Measurements from ENCODE around the gene INAFM2. TPM values are rescaled to one million over a fixed set of nuclear protein-coding genes. Genes with fewer than 3 reads are reported as not detected.
A peak's percentile ranks its signal among the peaks of the same experiment; 100 is the strongest.

The INAFM2 gene
- total RNA-seq, 2 experiments from 2014 or later = 8.8 to 9.4 TPM

DNA sequence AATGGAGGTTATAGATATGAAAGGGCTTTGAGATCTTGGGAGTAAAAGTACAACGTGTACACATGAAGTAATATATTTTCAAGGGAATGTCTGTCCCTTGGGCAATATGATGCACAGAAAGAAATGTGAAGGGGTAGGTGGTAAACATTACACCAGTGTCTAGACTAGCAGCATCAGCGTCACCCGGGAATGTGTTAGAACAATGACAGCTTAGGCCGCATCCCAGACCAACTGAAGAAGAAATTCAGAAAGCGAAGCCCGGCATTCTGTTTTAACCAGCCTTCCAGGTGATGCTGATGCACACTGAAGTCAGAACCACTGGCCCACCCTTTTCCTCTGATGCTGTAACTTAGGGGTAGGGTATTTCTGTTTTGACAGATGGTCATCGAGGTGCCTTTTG lies 6.3 kb downstream of the INAFM2 start:
- Mint-ChIP-seq H3K4me3 (no peak overlapping the region), H3K27ac (no peak overlapping the region), H3K27me3 (peaks cover 4% of the 10 kb centered on the region), H3K36me3 (peaks cover 7% of the 10 kb centered on the region), H3K4me1 (peaks cover 33% of the 10 kb centered on the region), H3K9me3 (no peaks in the 10 kb centered on the region)
- POLR2A ChIA-PET = no interaction called here
- no peak for DNase-seq
- no peak for ATAC-seq (ENCODE audit: low read depth)

DNA sequence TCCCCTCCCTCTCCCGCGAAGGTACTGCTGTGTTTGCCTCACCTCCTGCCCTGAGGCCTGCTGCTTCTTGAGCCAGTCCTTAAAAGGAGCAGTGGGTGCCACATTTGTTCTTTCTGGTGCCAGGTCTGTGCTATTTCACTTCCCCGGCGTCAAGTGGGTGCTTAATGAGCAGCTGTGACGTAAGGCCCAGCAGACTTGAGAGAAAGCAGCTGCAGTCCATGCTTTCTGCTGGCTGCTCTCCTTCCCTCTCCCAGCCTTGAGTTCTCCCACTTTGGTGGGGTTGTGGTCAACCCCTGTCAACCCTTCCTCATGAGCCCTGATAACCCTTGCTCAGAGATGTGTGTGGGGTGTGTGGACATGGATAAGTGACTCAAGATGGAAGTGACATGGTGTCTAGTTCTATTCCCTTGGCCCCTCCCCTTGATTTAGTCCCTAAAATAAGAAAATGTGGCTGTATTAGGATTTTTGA lies 6.9 kb downstream of the INAFM2 start:
- ATAC-seq (ENCODE audit: low read depth) (no peak), DNase-seq (no peak)
- Mint-ChIP-seq H3K27me3 (no peaks in the 10 kb centered on the region), H3K27ac (no peak overlapping the region), H3K36me3 (peaks cover 7% of the 10 kb centered on the region), H3K9me3 (no peaks in the 10 kb centered on the region), H3K4me3 (no peak overlapping the region), H3K4me1 (peaks cover 28% of the 10 kb centered on the region)
- POLR2A ChIA-PET = no interaction called here

DNA sequence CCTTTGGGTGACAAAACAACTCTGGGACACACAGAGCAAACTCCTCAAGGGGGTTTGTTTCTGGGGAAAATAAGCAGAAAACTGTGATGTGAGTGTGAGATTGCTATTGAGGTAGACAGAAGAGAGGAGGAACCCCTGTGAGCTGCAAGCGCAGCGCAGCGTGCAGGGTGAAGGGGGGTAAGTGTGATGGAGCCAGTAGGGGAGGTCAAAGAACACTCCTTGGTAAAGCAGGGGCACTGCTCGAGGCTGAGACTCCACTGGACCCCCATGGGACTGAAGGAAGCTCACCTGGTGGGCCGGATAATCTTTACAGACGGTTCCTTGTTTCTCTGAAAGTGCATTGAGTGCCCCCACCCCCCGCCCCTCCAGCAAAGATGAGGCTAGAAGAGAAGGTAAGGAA lies 7.5 kb downstream of the INAFM2 start:
- DNase-seq = no peak
- Mint-ChIP-seq H3K4me1 (peaks cover 23% of the 10 kb centered on the region), H3K4me3 (no peak overlapping the region), H3K9me3 (no peaks in the 10 kb centered on the region), H3K27ac (no peak overlapping the region), H3K36me3 (peaks cover 3% of the 10 kb centered on the region), H3K27me3 (no peaks in the 10 kb centered on the region)
- ATAC-seq (ENCODE audit: low read depth) = no peak
- POLR2A ChIA-PET = no interaction called here

DNA sequence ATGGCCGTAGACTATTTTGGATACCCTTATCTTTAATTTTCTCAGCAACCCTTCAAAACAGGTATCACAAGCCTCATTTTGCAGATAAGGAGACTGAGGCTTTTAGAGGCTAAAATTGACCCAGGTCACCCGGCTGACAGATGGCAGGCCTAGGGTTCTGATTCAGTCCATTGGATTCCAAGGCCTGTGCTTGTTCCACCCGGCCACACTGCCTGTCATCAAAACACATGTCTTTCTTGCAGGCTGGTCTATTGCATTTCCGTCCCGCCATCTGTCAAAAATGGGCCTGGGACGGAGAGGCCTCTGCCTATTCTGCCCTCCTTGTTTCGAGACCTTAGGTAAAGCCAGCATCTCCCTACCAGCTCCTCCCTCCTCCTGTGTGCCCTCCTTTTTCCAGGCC lies 8.1 kb downstream of the INAFM2 start:
- H3K9me3 Mint-ChIP-seq = no peaks in the 10 kb centered on the region
- ATAC-seq (ENCODE audit: low read depth) (no peak), DNase-seq (no peak)
- H3K27me3 Mint-ChIP-seq = no peaks in the 10 kb centered on the region
- peaks cover 22% of the 10 kb centered on the region for H3K4me1 Mint-ChIP-seq
- peaks cover 1% of the 10 kb centered on the region for H3K36me3 Mint-ChIP-seq
- H3K27ac Mint-ChIP-seq = no peak overlapping the region
- H3K4me3 Mint-ChIP-seq = no peak overlapping the region
- POLR2A ChIA-PET = no interaction called here

DNA sequence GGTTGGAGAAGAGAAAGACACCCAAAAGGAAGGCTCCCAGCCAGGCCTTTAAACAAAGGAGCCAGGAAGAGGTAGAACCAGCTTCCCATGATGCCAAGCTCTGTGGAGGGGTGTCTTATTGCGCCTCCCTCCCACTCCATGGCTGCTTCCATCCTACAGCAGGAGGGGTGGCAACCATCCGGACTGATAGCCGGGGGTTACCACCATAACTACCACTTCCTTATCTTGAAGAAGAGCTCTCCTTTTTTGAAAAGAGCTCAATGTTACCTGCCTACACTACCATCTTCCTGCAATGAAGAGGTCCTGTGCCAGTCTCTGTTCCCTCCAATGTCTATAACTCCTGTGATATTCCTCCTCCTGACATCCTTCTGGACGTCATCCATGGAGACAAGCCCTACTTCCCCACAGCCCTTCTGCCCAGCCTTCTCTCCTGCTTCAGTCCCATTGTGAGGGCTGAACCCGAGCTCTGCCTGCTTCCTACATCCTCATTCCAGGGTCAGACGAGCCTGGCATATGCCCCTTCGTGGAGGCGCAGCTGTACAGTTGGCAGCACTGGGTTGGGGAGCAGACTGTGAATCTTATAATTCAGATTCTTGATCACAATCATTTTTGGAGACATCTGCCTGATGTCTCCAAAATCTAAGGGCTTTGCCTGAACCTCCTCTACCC lies 8.8 kb downstream of the INAFM2 start:
- POLR2A ChIA-PET = interaction anchor here (0.6 kb wide), 1 partner anchor 77 kb away, joined by 3 read pairs; no protein-coding TSS in a partner anchor
- Mint-ChIP-seq H3K36me3 (no peaks in the 10 kb centered on the region), H3K9me3 (no peaks in the 10 kb centered on the region), H3K27ac (no peak overlapping the region), H3K4me1 (peaks cover 21% of the 10 kb centered on the region), H3K27me3 (no peaks in the 10 kb centered on the region), H3K4me3 (no peak overlapping the region)
- ATAC-seq (ENCODE audit: low read depth) = no peak
- DNase-seq = no peak

DNA sequence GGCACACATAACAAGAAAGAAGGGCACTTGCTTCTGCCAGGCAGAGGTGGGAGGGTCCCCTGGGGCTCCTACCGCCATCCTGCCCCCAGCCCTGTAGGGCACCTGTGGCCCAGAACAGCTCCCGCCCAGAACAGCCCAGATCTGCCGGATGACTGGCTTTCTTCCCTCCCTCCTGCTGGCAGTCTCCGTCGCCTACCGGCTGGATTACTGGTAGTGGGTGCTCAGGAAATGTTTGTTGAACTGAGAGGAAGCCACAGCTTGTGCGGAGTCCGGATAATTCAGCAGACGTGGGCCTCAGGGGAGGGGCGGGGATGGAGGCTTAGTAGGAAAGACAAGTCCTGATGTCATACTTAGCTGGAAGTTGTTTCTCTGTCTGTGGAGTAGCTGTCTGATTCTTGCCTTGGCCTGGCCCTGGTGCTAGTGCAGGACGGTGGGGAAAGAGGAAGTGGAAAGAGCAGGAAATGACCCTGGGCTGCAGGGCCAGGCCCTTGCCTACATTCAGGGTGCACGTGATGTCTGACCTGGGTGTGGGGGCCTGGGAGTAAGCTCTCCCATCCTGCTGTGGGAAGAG lies 10.5 kb downstream of the INAFM2 start:
- Mint-ChIP-seq H3K27ac (peak overlapping the region; percentile 57), H3K4me1 (peaks cover 19% of the 10 kb centered on the region), H3K36me3 (no peaks in the 10 kb centered on the region), H3K9me3 (no peaks in the 10 kb centered on the region), H3K27me3 (no peaks in the 10 kb centered on the region), H3K4me3 (peak overlapping the region; percentile 55)
- POLR2A ChIA-PET = interaction anchor here (1.1 to 1.7 kb wide), 3 partner anchors 9 to 26 kb away, joined by 3 to 5 read pairs (median 4); partner anchors contain the start of gene PLCB2
- ATAC-seq (ENCODE audit: low read depth) (peak; percentile 32), DNase-seq (peak; percentile 41)

DNA sequence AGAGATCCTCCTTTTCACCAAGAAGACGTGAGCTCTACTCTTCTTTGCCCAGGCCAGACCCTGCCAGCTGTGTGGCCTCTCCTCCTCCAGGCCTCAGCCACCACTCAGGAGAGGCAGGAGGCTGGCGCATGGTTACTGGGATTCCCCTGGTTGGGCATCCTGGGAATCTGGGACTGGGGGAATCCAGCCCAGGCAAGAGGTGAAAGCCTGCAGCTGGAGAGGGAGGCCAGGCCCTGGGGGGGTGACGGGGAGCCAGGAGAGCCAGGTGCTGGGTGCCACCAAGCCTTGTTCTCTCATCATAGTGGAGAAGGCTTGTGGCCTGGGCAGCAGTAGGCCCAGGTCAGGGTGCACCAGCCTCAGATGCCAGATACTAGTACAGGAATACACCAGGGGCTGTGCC lies 11.0 kb downstream of the INAFM2 start:
- ATAC-seq (ENCODE audit: low read depth) = no peak
- Mint-ChIP-seq H3K27ac (peak overlapping the region; percentile 57), H3K27me3 (no peaks in the 10 kb centered on the region), H3K9me3 (no peaks in the 10 kb centered on the region), H3K4me1 (peaks cover 19% of the 10 kb centered on the region), H3K4me3 (peak overlapping the region; percentile 55), H3K36me3 (no peaks in the 10 kb centered on the region)
- no peak for DNase-seq
- POLR2A ChIA-PET = interaction anchor here (1.1 to 1.7 kb wide), 4 partner anchors 8 to 26 kb away, joined by 3 to 5 read pairs (median 4); partner anchors contain the start of gene PLCB2

DNA sequence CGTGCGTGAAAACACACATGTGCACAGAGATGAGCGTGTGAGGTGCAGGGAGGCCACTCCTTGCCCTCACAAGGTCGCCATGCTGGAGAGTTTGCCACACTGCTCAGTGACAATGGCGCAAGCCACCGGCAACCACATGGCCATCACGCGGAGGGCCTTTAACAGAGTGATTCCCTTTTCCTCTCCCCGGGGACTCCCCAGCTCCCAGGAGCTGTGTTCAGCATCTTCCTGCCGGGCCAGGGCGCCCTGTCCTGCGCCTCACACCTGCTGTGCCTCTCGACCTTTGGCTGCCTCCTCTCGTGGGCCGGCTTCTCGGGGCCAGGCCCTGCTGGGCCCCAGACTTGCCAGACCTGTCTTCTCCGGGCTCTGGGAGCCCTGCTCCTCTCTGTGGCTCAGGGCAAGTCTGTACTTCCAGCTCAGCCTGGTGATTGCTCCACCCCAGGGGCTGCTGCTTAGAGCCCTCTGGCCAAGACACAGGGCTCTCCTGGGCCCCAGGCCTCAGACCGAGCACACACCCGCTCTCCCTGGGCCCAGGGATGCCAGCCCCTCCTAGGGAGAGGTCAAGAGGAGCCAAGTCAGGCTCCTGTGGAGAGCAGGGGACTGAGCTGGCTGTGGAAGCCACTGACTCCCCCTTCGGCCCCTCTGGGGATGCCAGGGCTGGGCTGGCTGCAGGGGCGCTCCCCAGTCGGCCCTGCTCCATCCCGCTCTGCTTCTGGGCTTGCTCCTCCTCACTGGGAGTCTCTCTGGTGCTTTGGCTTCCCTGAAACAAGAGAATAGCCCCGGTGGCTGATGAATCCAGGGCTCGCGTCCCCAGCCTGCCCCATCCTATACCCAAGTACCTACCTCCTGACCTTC lies 11.7 kb downstream of the INAFM2 start:
- DNase-seq = no peak
- Mint-ChIP-seq H3K27ac (peak overlapping the region; percentile 42), H3K27me3 (no peaks in the 10 kb centered on the region), H3K4me1 (peaks cover 19% of the 10 kb centered on the region), H3K4me3 (no peak overlapping the region), H3K9me3 (no peaks in the 10 kb centered on the region), H3K36me3 (no peaks in the 10 kb centered on the region)
- ATAC-seq (ENCODE audit: low read depth) = no peak
- POLR2A ChIA-PET = interaction anchor here (0.6 to 2.1 kb wide), 5 partner anchors 8 to 64 kb away, joined by 3 to 8 read pairs (median 4); partner anchors contain the start of gene PLCB2

DNA sequence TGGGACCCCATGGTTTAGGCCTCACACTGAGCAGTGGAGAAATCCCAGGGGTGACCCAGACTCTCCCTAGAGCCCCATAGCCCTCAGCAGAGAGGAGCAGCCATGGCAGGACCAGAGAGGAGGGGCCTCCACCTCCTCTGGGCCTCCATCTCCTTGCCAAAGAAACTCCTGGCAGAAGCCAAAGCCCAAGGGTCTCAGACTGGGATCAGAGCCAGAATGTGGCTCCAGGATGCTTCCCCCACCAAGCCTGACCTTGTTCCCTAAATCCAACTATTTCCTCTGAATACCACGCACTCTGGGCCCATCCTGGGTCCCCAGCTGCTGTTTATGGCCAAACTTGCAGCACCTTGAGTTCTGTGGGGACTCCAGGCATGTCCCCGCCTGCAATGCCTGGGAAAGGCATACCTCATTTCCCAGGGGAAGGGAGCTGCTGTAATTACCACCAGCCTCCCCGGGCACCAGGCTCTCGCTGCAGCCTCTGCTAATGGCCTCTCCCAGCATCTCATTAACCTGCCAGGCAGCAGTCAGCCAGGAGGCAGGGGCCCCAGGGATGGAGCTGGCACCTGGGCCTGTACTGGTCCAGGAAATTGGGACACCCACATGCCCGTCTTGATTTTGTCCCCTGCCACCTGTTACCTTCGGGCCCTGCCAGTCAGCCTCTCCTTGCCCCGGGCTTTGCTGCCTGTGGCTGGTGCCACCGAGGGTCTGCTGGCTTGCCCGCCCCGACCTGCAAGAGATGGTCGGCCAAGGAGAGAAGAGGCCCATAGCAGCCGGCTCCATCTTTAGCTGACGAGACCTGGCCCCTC lies 12.6 kb downstream of the INAFM2 start:
- H3K9me3 Mint-ChIP-seq = no peaks in the 10 kb centered on the region
- H3K27me3 Mint-ChIP-seq = no peaks in the 10 kb centered on the region
- H3K4me3 Mint-ChIP-seq = no peak overlapping the region
- H3K36me3 Mint-ChIP-seq = no peaks in the 10 kb centered on the region
- no peak for ATAC-seq (ENCODE audit: low read depth)
- peaks cover 19% of the 10 kb centered on the region for H3K4me1 Mint-ChIP-seq
- no peak for DNase-seq
- no peak overlapping the region for H3K27ac Mint-ChIP-seq
- POLR2A ChIA-PET = interaction anchor here (1.1 to 2.1 kb wide), 4 partner anchors 9 to 28 kb away, joined by 3 to 8 read pairs (median 5); partner anchors contain the start of gene PLCB2

DNA sequence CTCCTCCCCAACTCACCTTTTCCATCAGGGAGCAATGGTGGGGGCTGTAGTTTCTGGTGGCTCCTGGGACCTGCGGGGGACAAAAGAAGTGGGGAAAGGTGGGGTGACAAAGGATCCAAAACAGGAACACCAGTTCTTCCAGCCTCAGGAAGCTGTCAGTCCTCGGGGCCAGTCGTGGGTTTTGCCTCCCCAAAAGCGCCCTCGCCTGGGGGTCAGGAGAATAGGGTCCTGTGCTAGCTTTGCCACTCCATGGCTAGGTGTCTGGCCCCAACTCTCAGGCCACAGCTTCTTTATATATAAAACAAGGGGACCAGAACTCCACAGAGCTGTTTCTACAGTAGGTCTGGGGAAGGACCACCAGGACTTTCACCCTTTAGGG lies 13.2 kb downstream of the INAFM2 start:
- DNase-seq (peak; percentile 35), ATAC-seq (ENCODE audit: low read depth) (no peak)
- H3K27me3 Mint-ChIP-seq = no peaks in the 10 kb centered on the region
- H3K9me3 Mint-ChIP-seq = no peaks in the 10 kb centered on the region
- peaks cover 19% of the 10 kb centered on the region for H3K4me1 Mint-ChIP-seq
- H3K36me3 Mint-ChIP-seq = no peaks in the 10 kb centered on the region
- POLR2A ChIA-PET = interaction anchor here (1.5 to 2.1 kb wide), 3 partner anchors 11 to 29 kb away, joined by 4 to 8 read pairs (median 6); partner anchors contain the start of gene PLCB2
- H3K4me3 Mint-ChIP-seq = no peak overlapping the region
- no peak overlapping the region for H3K27ac Mint-ChIP-seq

DNA sequence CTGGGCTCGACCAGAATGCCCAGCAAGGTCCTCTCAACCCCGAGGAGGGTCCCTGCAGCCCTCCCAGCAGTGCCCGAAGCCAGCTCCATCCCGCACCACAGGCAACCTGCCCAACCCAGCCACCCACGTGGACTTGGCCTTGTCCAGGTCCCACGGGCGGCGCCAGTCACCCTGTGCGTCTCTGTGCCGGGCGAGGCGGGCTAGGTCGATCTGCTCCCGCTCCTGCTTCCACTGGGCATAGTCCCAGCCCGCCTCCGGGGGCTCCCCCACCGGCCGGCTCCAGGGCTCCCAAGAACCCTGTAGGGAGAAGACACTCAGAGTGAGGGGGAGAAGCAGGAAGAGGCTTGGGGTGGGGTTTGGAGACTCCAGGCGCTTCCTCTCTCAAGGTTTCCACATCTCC lies 14.1 kb downstream of the INAFM2 start:
- no peak overlapping the region for H3K27ac Mint-ChIP-seq
- no peak for ATAC-seq (ENCODE audit: low read depth)

DNA sequence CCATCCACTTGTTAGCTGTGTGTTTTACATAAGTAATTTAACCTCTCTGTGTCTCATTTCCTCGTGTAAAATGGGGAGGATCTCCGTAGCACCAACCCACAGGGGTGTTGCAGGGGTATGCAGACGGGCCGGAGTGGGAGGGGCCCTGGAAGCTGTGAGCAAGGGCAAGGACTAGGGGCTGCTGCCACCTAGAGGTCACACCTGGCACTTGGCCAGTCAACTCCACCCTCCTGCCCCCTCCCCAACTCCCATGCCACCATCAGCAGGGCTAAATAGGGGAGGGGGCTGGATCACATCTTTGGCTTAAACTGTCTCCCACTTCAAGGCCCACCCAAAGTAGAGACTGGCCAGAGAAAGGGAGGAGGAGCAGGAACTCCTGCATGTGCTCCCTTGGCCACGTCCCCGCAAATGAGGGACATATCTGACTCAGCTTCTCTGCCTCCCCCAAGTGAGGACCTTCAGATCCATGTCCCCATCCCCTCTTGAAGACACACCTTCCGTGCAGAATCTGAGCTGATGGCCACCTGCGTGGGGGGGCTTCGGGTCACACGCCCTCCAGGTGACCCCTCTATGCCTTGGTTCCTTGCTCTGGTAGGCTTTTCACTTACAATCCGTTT lies 14.7 kb downstream of the INAFM2 start:
- no peak overlapping the region for H3K27ac Mint-ChIP-seq
- H3K4me1 Mint-ChIP-seq = peaks cover 14% of the 10 kb centered on the region
- H3K9me3 Mint-ChIP-seq = no peaks in the 10 kb centered on the region
- ATAC-seq (ENCODE audit: low read depth) = peak; percentile 75
- H3K4me3 Mint-ChIP-seq = no peak overlapping the region
- DNase-seq = peak; percentile 77
- H3K27me3 Mint-ChIP-seq = no peaks in the 10 kb centered on the region
- H3K36me3 Mint-ChIP-seq = no peaks in the 10 kb centered on the region
- POLR2A ChIA-PET = interaction anchor here (0.7 to 1.8 kb wide), 5 partner anchors 13 to 78 kb away, joined by 3 to 6 read pairs (median 4); partner anchors contain the start of gene PLCB2

More for the DNA sequence above, 14.1 kb downstream of the INAFM2 start:
- no peak overlapping the region for H3K4me3 Mint-ChIP-seq
- peaks cover 16% of the 10 kb centered on the region for H3K4me1 Mint-ChIP-seq
- POLR2A ChIA-PET = interaction anchor here (0.7 to 1.8 kb wide), 5 partner anchors 13 to 78 kb away, joined by 3 to 6 read pairs (median 4); partner anchors contain the start of gene PLCB2
- no peaks in the 10 kb centered on the region for H3K27me3 Mint-ChIP-seq
- DNase-seq = no peak
- H3K36me3 Mint-ChIP-seq = no peaks in the 10 kb centered on the region
- no peaks in the 10 kb centered on the region for H3K9me3 Mint-ChIP-seq

Data from activated naive CD8-positive, alpha-beta T cell treated with anti-CD3 and anti-CD28 coated beads, Interleukin-2, amount 10 ng/mL, durations not matched to agents 7 days and 5 days (primary cell).